RKO (cell line): Measurements from ENCODE around the gene KMT2A.
"Not testable (repeated sequence)": the region's sequence is repeated elsewhere in the genome, so short reads cannot be mapped to it uniquely, and the experiment has no call there.

ENCODE experiments used
- DNase-seq: peaks from one replicate; pipeline ENCODE4 v3.0.0-alpha.2; 2016; ENCODE audit warnings: low spot score

KMT2A gene

DNA sequence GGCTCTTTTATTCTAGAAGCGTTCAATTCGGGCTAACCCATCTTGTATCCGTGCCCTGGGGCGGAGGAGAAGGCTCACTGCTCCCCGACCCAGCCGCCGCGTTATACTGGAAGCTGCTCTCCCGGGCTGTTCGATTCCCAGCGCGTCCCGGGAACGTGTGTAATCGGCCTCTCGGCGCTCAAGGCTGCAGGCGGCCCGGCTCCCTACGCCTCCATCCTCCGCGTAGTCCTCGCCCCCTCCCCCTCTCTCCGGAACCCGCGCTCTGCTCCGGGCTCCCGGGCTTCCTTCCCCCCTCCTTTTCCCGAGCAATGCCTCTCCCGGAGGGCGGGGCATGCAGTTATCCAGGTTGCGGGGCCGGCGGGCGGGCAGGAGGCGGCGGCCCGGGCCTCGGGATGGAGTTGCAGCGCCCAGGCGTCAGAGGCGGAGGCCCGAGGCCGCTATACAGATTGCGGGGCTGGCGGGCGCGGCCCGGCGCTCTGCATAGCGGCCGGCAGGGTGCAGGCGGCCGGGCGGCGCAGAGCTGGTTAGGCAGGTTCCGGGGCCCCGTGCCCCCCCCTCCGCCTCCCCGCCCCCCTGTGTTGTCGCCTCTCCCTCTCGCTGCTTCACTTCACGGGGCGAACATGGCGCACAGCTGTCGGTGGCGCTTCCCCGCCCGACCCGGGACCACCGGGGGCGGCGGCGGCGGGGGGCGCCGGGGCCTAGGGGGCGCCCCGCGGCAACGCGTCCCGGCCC is at the start of gene KMT2A:
Gene KMT2A (plus strand): TSS at position 600 of the 732 bp plus-strand sequence. CDS start 21 bp downstream, at position 621.
- DNase-seq = peak; percentile 96

DNA sequence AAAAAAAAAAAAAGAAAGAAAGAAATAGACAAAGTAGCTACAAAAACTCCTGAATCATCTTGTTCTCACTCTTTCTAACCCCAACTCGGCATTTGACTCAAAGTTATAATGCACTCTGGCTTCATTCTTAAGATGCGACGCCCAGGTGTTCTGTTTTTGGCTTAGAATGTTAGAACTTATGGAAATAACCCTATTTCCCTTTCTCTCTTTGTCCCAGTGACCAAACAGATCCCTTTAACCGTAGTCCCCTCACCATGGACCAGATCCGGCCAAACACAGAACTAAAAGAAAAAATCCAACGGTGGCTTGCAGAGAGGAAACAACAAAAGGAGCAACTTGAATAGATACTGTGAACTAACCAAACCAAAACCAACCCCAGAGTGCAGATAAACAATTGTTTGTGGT is 40.2 kb upstream of the KMT2A start:
- DNase-seq = no peak

DNA sequence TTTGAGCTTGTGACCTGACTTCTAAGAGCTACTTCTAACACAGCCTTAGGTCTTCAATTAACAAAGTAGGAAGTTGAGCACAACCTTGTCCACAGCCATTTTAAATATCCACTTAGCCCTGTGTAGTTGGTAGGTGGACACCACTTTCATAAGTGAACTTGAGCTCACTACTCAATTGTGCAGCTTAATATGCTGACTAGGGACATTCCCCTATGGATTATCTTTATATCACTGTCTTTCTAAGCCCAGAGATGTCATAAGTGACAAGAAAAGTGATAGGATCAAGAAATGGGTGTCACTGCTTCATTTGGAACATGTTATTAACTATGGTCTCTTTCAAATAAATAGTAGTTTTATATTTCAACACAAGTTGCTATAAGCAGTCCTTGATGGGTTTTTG is 38.8 kb upstream of the KMT2A start:
- DNase-seq = no peak

DNA sequence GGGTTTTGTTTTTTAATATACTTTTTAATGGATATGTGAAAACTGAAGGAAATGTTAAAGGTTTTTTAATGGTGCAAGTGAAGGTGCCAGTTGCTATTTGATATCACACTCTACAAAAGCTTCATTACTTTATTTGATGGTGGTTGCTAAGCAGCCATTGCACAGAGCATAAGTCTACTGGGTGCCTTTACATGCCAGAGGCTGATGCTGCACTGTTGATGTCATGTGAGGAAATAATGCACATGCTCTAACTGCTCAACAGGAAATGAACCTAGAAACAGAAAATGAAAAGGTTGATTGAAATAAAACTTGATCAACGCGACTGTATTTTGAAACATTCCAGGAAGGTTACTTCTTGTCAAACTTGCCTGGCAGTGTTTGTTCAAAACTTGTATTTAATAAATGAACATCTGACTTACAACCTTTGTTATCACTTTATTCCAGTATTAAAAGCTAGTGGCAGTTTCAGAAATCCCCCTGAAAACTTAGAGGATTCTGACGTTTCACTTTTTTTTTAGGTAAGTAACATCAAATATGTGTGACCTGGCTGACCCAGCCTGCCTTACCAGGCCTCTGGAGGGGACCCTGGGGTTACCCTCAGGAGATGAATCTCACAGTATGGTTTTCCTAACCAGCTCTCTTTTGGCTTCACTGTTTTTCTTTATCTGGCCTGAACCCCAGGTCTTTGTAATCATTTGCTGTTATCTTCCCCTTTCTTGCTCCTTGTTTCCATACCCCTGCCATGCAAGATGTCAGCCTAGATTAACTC is 37.3 kb upstream of the KMT2A start:
- peak; percentile 23 for DNase-seq

DNA sequence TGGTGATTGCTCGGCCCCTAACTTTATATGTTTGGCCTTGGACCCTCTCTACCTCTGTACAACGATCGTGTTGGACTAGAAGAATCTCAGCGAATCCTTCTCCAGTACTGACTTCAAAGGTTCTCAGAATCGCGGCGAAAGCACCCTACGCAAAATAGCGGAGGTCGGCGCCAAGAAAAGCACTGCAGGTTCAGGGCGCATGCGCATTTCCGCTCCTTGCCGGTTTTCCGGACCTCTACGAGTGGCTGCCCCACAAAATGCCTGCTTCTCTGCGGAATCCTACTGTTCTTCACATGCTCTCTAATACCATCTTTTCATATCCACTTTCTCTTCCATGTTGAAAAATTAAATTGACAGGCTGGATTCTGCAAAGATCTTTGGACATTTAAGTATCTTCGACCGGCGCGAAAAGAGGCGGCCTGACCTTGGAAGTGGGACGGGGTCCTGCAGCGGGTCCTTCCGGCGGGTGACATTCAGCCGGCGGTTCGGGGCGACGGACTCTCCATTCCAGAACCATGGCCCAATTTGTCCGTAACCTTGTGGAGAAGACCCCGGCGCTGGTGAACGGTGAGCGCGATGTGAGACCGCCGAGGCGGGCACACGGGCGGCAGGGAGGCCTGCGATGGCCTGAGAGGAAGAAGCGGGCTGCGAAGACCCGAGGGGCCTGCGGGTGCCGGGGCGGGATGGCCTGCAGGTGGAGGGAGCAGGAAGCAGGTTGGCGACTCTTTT is 35.0 kb upstream of the KMT2A start, which contains the start of gene ATP5MG:
Gene ATP5MG (plus strand): TSS at position 456 of the 729 bp plus-strand sequence. CDS start 60 bp downstream, at position 516.
- DNase-seq = peak; percentile 91

DNA sequence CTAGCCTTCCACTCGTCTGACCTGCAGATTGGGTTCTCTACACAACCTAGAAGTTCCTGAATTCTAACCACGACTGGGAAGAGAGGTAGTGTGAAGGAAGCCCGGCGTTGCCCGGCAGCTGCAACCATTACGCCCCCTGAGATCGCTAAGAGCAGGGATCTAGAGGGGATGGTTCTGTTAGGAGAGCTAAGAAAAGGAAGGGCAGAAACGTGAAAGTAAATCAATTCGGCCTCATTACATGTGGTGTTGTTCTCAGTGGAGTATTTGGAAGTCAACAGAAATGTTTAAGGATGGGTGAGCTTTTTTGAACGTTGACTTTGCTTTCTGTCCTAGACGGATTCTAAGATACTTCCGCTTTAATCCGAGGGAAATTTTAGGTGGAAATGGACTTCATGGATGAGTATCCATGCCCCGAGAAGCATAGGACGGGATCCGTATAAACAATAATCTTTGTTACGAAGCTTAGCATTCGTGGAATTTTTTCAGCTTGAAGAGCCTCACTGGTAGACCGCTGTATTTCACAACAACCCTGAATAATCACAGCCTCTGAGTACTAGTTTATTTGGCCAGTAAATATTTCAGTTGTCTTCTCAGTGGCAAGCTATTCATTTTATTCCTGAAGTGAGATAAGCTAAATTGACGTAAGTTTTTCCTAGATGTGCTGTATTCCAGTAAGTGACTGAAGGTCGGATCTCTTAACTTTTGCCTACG is 34.3 kb upstream of the KMT2A start:
- peak; percentile 57 for DNase-seq

DNA sequence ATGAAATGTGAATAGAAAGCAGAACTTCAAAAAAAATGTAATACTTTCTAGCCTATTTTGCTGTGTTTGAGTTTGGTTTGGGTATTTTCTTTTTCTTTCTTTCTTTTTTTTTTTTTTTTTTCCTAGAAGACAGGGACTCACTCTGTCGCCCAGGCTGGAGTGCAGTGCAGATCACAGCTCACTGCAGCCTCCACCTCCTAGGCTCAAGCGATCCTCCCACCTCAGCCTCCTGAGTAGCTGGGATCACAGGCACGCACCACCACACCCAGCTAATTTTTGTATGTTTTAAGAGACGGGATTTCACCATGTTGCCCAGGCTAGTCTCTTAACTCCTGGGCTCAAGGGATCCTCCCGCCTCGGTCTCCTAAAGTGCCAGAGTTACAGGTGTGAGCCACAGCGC is 33.7 kb upstream of the KMT2A start:
- DNase-seq = not testable (repeated sequence)

DNA sequence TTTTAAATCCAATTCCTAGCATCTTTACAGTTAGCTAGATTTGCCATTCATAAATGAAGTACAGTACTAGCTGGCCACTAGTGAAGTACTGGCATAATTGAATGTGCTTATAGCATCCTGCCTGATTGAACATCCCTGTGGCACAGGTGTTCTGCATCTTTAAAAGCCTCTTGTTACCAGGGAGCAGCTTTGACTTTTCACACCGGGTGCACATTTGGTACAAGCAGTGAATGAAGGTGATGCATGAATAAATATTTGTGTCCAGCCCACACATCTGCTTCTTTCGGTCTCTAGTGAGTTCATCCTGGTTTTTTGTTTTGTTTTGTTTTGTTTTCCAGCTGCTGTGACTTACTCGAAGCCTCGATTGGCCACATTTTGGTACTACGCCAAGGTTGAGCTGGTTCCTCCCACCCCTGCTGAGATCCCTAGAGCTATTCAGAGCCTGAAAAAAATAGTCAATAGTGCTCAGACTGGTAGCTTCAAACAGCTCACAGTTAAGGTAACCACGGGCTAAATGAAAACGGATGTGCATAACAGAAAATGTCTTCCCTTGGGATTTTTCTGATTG is 29.6 kb upstream of the KMT2A start:
- no peak for DNase-seq

DNA sequence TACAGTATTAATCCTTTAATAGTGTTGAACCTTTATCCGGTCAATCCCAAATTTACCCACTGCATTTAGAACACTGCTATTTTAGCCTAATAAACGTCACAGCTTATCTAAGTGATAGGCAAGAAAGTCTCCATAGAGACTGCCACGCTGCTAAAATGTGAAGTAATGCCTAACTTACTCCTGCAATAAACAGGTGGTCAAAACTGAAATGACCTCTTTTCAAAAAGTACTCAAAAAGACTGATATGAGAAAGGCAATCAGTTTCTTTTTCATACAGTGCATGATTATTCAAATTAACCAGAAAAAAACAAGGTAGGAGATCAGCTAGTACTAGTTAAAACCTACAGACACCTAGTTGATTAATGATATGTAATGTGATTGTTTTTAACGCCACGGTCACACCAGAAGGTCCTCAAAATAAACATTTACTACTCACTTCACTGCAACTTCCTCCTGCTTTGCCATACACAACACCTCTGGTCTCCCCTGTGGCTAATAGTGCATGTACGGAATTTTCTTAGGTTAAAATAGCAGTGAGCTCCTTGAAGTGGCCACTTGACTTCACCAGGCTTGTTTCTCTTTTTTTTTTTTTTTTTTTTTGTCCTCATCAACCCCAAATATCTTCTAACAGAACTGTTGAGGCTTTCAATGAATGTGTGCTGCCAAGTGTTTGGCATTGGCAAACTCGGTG is 26.1 kb upstream of the KMT2A start:
- DNase-seq = no peak

DNA sequence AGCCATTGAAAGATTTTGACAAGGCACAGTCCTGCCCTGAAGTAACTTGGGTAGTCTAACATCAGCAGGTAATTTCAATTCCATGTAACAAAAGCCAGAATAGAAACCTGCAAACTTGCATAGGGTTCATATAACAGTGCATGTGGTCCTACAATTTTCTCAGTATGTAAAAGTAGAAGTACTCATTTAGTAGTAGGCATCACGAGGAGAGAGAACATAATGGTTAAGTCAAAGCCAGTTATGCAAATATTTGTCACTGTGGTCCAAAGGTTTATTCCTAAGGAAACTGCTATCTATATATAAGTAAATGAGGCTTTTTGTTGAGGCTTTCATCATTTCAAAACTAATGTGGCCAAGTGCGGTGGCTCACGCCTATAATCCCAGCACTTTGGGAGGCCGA is 24.8 kb upstream of the KMT2A start:
- no peak for DNase-seq

DNA sequence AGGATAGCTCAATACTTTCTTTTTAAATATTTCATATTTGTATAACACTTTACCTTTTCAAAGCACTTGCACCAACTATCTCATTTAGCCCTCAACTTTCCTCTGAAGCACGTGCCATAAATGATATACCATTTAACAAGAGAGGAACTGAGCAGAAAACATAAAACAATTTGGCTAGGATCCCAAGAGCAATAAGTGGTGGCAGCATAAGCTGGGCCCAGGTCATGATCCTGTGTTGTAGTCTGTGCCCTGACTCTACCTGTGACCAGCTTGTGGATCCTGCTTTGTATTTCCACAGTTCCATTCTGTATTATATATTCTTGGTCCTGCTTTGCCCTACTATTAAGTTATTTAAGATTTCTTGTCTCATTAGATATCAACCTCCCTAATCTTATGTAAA is 23.4 kb upstream of the KMT2A start:
- no peak for DNase-seq

DNA sequence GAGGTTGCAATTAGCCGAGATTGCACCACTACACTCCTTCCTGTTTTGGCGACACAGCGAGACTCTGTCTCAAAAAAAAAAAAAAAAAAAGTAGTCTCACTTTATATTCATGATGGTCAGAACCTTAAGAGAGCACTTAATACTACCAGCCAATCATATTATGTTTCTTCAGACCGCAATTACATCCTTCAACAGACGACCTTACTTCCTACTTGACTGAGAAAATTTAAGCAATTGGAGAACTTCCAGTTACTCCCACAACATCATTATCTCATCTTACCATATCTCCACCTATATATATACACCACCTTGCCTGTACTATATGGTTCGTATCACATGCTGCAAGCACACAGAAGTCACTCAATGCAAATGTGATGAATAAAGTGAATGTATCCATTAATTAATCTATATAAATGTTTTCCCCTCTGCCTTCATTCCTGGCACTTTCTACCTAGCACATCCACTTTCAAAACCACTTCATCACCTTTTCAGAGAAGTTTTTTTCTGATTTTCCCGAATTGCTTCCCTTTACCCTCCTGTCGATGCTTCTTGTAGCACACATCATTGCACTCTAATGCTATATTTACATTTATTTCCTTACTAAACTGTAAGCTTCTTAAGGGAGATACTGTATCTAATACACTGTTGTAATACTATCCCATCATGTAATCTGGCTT is 21.1 kb upstream of the KMT2A start:
- DNase-seq = no peak

DNA sequence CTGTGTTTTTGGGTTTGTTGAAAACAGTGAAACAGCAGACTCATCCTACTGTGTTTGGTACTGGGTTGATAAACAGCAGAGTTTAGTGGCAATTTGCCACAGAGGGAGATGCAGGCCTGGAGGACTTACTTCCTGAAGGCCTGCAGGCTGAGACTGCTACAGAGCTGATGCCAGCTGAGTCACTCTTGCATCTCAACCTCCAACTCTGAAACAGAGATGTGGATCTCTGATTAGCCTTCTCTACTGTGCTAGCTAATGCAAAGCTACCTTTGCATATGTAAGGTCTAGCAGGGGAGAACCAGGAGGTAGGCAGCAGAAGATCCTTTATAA is 20.6 kb upstream of the KMT2A start:
- DNase-seq = peak; percentile 83

DNA sequence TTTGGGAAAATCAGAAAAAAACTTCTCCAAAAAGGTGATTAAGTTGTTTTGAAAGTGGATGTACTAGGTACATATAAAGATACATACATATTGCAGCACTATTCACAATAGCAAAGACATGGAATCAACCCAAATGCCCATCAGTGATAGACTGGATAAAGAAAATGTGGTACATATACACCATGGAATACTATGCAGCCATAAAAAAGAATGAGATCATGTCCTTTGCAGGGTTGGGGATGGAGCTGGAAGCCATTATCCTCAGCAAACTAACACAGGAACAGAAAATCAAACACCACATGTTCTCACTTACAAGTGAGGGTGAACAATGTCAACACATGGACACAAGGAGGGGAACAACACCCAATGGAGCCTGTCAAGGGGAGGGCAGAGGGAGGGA is 19.4 kb upstream of the KMT2A start:
- not testable (repeated sequence) for DNase-seq

DNA sequence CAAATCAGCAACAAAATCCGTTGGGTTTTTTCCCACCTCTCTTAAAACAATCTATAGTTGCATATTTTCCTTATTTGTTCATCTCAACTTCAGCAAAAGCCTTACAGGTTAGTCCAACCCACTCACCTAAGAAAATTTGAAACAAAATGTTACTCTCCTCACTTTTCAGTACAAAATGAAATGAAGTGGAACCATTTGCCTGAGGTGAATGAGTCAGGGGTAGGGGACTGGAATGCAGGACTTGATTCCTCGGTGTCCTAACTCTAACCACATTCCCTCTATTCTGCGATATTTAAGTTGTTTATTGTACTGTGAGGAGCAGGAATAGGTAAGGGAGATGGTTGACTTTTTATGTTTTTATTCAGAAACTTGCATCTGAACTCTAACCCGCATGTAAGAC is 18.5 kb upstream of the KMT2A start:
- DNase-seq = no peak

DNA sequence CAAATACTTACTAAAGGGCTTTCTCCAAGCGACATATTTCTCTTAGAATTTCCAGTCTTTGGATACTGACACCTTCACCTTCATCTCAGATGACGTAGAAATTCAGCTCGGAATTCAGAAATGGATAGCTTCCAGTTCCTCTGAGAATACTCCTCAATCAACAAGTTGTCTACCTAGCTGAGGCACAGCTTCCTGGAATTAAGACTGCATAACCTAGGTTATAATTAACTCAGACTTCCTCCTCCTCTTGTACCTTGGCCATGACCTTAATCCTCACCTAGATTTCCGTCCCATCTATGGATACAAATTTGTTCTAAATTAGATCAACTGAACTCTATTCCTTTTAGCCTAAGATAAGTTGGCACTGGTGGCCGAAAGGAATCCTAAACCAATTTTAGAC is 17.5 kb upstream of the KMT2A start:
- DNase-seq = no peak

DNA sequence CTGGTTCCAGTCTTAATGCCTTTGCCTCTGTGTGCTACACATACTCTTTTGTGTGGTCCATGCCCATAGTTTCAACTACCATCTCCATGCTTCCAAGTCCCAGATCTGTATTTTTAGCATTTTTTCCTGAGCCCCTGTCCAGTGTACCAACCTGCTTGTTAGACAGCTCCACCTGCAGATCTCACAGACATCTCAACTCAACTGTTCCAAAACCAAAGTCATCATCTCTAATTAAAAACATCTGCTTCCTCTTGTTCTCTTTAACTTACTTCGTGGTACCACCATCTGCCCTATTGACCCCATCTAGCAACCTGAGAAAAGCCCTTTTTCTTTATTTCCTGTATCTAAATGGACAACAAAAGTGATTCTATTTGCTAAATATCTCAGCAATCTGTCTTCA is 8.6 kb upstream of the KMT2A start:
- DNase-seq = no peak

DNA sequence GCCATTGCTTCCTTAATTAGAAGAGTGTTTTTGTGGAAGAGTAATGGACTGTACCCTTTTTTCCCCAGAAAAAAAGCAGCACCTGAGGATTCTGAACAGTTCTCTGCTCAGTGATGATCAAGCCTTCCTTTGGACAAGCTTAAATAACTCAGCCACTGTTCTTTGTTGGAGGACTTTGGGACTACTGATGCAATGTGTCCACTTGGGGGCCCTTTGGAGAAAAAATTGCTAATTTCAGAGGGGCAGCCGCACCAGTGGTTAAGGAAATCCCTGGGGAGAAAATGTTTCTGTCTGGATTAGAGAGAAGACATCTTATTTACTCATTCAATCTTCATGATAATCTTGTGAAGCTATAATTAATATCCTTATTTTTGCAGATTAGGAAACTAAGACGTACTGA is 5.3 kb upstream of the KMT2A start:
- DNase-seq = peak; percentile 32

DNA sequence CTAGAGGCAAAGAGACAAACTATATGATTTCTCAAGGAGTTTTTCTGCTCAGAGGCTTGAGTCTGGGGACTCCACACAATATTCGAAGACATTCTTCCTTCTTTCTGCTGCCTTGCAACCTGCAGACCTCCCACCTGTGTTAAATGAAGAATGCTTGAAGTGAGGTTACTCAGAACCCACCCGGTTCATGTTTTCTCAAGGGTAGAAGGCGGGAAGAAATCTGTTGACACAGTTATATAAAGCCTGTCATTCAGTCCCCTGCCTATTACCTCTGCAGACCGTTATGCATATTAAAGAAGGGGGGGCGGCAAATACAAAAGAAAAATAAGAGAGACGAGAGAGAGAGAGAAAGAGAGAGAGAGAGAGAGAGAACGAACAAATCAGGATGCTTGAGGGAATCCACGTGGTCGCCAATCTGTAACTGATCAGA is 2.2 kb upstream of the KMT2A start:
- DNase-seq = peak; percentile 26

DNA sequence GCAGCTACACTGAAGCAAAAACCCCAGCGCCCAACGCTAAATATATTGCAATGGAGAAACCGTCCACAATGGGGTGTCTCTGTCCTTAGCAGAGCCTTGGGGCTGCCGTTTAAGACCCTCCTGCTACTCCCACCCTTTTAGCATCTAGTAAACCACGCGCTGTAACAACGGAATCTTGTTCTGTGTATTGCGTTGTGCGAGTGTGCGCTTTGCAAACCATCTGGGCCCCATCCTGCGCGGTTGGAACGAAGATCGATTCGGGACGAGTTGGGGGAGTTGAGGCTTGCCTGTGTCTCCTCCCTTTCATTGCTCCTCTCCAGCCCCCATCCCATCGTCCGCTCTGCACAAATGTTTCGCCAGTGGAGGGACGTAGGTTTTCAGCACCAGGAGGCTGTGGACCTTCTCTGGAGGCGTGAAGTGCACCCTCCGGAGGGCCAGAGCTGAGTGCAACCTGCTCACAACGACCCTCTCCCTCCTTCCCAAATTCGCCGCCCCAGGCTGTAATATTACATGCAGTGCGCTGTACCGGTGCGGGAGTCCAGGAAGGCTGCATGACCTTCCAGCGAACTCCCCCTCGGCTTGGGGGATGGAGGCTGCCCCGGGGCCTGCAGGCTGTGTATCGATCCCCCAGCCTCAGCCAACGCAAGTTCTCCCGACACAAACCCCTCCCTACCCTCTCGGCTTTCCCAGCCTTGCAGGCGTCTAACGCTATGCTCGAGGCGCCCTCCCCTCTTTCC is 1.6 kb upstream of the KMT2A start:
- DNase-seq = peak; percentile 58
